Measurements from ENCODE around the gene TMEM190. TPM values are rescaled to one million over a fixed set of nuclear protein-coding genes. Genes with fewer than 3 reads are reported as not detected.
A peak's percentile ranks its signal among the peaks of the same experiment; 100 is the strongest.

The TMEM190 gene
- total RNA-seq, 2 donors from 2014 or later, result not detected

DNA sequence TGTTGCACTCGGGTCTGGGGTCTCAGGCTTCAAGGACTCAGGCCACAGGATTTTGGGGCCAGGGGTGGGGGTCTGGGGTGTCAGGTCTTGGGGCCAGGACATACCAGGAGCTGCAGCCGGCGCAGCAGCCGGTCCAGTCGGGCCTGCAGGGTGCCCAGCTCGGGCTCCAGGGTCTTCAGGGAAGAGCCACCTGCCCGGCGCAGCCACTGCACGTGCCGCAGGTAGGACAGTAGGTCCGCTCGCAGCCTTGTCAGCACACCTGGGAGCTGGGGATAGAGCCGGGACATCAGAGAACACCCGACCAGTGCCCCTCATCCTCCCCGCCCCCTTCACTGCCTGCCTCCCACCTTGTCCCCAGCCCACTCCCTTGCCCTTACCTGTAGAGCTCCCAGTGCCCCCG, 8.5 kb upstream of the TMEM190 start:
- no peak for DNase-seq
- no peak for ATAC-seq
- intact Hi-C loops (cut with DNase I), result no loop called here

DNA sequence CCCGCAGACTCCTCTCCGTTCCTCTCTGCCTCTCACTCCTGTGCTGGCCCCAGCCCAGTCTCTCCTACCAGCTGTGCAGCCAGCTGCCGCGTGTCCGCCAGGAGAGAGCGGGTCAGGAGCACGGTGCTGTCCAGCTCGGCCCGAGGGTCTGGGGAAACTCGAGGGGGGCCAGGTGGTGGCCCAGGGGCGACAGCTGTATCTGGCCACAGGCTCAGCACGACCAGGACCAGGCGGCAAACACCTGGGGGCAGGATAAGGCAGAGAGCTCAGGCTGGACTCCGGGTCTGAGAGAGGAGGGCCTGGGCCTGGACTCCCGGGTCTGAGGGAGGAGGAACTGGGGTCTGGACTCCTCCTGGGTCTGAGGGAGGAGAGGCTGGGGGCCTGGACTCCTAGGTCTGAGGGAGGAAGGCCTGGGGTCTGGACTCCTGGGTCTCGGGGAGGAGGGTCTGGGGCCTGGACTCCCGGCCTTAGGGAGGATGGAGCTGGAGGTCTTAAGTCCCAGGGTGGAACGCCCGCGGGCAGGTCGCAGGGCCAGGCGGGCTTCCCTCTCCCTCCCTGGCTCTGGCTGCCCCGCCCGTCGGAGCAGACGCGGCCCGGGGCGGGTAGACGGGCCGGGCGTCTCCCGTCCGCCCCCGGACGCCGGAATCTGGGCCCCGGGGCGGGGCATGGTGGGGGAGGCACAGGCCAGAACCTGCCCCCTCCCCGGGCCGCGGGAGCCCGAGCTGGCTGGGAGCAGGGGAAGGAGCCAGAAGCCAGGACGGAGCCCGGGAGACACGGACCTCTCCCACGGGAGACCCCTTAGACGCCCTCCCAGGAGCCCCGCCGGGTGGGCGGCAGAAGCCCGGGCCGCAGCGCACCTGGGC, 7.7 kb upstream of the TMEM190 start:
- no peak for DNase-seq
- intact Hi-C loops (cut with DNase I), result no loop called here
- ATAC-seq, result peak; percentile 41 to 83

DNA sequence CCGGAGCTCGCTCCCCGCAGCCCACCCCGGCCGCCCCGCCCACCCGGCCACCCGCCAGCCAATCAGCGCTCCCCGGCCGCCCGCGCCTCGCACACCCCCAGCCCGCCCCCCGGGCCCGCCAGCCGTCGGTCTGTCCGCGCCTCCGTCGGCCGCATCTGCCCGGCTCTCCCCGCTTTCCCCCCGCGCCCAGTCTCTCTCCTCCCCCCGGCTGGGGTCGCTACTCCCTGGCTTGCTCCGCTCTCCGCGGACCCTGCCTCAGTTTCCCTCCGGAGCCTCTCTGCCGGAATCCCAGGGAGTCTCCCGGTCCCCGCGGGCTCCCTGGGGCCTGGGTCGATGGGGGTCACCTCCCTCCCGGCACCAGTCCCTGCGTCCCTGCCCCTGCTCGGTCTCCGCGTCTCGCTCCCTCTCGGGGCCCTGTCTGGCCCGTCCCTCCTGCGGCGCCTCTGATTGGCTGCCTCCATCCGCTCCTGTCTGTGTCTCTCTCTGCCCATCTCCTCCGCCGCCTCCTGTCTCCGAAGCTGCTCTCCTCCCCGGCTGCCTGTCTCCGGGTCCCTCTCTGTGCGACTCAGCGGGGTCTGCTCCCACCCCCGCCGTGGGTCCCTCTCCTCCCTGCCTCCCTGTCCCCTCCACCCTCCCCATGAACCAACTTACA, 6.8 kb upstream of the TMEM190 start:
- peak; percentile 42 to 54 for ATAC-seq
- intact Hi-C loops (cut with DNase I), result no loop called here
- DNase-seq, result no peak

DNA sequence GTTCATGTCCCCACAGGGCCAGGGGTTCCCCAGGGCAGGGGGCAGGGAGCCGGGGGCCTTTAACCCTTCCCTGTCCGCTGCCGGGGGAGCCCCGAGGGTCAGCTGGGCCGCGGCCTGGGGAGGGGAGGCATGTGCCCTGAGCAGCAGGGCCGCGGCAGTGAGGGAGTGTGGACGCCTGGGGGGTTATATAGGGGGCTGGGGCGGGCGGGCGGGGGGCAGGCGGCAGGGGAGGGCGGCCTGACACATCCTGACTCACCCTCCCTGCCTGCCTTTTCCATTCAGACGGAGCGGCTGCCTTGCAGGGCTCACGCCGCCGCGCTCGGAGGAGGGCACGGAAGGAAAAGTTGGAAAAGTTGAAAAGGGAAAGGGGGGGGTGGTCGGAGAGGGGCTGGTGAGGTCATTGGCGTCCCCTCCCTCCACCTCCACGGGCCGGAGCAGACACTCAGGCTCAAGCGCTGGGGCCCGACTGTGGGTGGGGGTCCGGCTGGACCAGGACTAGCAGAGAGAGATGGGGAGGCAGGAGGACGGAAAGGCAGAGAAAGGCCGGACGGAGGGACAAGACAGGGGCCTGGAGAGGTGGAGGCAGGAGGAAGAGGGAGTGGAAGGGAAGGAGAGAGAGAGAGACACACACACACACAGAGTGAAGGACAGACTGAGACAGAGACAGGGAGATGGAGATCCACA, 6.2 kb upstream of the TMEM190 start, which contains the start of gene IL11:
IL11 (minus strand) TSS at position 159 of the 684 bp plus-strand sequence; CDS start at position 6, 153 bp downstream.
- intact Hi-C loops (cut with DNase I), result no loop called here
- DNase-seq (no peak), ATAC-seq (peak in 1 of 2 donors; percentile 10)

DNA sequence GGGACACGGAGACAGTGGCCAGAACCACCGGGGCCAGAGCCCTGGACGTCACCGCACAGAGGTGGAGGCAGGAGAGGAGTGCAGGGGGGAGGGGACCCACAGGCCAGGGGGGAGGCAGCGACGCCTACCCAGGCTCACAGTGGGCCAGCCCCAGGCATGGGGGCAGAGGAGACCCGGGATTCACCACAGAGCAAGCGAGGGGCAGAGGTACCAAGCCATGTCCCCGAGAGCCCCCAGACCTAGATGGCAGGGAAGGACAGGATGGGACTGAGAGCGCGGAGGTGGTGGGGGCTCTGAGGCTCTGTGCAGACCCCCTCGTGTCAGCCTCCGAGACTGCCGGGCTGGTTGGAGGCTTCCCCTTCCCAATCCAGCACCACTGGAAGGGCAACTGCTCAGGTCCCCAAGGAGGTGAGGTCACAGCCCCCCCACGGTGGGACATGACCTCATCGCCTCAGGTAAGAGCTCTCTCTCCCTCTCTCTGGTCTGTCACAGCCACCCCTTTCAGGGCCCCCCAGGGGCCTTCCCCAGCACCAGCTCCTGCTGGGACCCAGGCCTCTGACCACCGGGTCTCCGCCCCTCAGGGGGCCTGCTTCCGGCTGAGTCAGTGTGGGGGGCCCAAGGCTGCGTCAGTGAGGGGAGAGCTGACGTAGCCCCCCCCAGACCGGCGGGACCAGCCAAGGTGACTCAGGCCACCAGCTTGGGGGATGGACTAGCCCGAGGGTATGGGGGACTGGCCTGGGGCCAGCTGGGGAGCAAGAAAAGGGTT, 4.1 kb upstream of the TMEM190 start:
- ATAC-seq, result no peak
- no peak for DNase-seq
- intact Hi-C loops (cut with DNase I), result no loop called here

DNA sequence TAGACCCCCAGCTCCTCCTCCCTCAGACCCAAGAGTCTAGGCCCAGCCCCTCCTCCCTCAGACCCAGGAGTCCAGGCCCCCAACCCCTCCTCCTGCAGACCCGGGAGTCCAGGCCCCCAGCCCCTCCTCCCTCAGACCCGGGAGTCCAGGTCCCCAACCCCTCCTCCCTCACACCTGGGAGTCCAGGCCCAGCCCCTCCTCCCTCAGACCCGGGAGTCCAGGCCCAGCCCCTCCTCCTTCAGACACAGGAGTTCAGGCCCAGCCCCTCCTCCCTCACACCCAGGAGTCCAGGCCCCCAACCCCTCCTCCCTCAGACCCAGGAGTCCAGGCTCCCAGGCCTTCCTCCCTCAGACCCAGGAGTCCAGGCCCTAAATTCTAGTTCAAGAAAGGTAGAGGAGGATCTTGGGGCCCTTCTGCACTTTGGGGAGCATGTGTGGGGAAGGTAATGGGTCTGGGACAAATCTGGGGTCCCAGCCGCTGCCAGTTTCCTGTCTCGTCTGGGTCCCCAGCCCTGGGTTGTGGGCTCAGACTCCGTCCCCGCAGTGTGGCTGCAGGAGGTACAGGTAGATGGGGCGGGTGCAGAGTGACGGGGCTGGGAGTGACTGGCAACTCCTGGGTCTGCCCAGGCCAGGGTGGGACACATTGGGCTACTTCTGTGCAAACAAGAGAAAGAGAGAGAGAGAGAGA, 3.2 kb upstream of the TMEM190 start:
- DNase-seq, result no peak
- intact Hi-C loops (cut with DNase I), result no loop called here
- ATAC-seq, result no peak

DNA sequence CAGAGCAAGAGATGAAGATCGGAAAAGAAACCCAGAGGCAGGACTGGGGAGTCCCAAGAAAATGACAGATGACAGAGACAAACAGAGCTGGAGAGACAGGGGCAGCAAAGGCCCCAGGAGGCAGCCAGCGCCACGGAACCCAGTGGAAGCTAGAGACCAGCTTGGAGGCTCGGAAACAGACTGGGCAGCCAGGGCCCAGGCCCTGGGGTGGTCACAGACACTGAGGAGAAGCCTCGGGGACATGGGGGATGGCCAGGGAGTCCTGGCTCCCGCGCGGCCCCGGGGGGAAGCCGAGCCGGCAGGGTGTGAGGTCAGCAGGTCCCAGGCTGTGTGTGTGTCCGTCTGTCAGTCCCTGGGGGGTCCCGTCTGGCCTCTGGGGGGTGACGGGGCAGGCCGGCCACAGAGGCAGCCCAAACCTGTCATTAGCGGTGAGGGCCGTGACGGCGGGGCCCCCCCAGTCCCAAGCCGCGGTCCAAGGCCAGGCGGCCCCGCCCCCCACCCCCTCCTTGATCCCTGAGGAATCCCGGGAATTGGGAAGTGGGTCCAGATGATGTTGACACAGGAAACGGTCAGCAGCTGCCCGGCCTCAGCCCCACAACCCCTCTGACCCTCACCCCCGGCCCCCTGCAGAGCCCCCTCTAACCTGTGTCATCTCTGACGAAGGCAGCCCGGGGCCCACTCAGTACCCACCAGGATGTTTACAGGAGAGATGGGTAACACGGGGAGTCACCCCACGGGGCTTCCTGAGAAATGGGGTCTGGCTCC, 2.5 kb upstream of the TMEM190 start:
- no peak for DNase-seq
- intact Hi-C loops (cut with DNase I), result no loop called here
- no peak for ATAC-seq

DNA sequence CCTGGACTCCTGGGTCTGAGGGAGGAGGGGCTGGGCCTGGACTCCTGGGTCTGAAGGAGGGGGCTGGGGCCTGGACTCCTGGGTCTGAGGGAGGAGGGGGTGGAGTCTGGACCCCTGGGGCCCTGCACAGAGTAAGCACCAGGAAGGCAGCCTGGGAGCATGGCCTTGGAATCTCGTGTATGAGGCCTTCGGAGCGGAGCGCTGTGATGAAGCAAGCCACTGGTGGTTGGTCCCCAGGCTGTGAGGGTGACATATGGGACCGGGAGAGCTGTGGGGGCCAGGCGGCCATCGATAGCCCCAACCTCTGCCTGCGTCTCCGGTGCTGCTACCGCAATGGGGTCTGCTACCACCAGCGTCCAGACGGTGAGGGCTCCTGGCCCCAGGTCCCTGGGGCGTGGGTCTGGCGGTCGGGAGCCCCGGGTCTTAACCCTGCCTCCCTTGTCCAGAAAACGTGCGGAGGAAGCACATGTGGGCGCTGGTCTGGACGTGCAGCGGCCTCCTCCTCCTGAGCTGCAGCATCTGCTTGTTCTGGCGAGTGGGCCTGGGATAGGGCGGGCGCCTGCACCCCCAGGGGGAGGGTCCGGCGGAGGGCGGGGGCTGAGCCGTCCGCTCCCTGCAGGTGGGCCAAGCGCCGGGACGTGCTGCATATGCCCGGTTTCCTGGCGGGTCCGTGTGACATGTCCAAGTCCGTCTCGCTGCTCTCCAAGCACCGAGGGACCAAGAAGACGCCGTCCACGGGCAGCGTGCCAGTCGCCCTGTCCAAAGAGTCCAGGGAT, 918 bp downstream of the TMEM190 start:
- peak in 1 of 2 donors; percentile 23 for ATAC-seq

DNA sequence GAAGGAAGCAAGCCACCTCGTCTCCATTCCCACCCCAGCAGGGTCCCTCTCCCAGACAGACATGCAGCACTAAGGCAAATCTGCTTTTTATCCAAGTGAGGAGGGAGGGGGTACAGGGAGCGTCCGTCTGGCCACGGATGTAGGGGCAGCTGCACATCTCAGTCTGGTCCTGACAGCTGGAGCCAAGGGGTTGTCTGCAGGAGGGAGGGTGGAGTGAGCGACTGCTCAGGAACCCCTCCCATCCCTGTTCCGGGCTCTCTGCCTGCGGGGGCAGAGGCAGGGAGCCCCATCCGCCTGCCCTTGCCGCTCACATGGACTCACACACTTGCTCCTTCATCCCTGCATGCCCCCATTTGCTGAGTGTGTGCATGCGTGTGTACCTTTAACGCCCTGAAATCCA, 2.5 kb downstream of the TMEM190 start:
- ATAC-seq (no peak), DNase-seq (no peak)
- intact Hi-C loops (cut with DNase I), result no loop called here

More for the DNA sequence above, 918 bp downstream of the TMEM190 start:
- no peak for DNase-seq
- intact Hi-C loops (cut with DNase I), result no loop called here

DNA sequence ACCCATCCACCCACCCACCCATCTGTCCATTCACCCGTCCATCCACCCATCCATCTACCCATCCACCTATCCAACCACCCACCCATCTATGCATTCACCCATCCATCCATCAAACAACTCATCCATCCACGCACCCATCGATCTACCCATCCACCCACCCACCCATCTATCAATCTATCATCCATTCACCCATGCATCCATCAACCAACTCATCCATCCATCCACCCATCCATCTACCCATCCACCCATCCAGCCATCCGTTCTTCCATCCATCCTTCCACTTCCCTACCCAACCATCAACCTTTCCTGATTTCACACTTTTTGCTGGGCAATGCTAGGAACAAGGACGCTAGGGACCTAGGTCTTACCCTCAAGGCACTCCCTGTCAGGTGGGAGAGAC, 5.4 kb downstream of the TMEM190 start:
- DNase-seq (no peak), ATAC-seq (no peak)
- intact Hi-C loops (cut with DNase I), result loop anchor here (5.0 to 10.0 kb wide), 3 partner anchors 40 to 80 kb away; no protein-coding TSS in a partner anchor

DNA sequence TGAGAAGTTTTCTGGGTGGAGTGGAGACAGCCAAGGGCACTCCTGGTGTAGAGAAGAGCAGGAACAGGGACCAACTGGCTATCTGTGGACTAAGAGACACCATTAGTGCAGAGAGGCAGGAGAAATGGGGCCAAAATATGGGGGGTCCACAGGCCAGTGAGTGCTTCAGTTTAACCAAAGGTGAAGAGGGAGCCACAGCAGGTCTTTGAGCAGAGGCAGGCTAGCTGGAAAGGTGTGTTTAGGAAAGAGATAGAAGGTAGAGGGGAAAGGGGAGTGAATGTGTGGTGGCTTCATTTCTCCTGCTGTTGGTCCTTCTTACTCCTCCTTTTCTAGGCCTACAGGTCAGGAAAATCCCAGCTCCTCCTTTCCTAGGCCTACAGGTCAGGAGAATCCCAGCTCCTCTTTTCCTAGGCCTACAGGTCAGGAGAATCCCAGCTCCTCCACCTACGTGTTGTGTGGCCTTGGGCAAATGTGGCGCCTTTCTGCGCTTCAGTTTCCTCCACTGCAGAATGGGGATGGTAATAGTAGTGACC, 6.0 kb downstream of the TMEM190 start:
- ATAC-seq, result no peak
- intact Hi-C loops (cut with DNase I), result loop anchor here (5.0 to 10.0 kb wide), 3 partner anchors 40 to 80 kb away; no protein-coding TSS in a partner anchor
- no peak for DNase-seq

DNA sequence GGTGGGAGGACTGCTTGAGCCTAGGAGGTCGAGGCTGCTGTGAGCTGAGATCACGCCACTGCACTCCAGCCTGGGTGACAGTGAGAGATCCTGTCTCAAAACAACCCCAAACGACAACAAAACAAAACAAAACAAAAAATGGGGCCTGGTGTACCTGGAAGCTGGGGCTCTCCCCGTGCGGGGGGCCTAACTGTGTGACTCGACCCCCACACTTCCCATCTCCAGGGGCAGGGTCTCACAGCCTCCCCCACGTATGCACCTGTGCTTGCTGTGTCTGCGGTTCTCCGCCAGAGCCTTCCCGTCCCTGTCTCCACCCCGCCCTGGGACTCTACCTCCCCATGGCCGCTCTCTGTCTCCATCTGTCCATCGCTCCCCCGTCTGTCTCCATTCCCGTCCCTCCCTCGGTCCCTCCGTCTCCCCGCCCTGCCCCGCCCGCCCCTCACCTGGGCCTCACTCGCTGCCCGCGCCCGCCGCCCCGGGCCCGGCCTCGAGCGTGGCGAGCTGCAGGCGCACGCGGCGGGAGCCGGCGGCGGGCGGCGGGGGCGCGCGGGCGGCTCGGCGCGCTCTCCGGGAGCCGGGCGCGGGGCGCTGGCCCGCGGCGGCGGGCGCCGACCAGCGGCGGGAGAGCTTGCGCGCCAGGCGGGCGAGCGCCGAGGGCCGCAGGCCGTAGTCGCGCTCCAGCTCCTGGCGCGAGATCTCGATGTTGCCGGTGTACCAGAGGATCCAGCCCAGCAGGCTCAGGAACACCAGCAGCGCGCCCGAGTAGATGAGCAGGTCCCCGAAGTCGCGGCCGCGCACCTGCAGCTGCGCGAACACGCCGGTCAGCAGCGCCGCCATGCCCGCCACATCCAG, 6.9 kb downstream of the TMEM190 start:
- DNase-seq (peak; percentile 59), ATAC-seq (peak; percentile 1 to 23)
- intact Hi-C loops (cut with DNase I), result loop anchor here (5.0 to 10.0 kb wide), 3 partner anchors 41 to 81 kb away; no protein-coding TSS in a partner anchor

DNA sequence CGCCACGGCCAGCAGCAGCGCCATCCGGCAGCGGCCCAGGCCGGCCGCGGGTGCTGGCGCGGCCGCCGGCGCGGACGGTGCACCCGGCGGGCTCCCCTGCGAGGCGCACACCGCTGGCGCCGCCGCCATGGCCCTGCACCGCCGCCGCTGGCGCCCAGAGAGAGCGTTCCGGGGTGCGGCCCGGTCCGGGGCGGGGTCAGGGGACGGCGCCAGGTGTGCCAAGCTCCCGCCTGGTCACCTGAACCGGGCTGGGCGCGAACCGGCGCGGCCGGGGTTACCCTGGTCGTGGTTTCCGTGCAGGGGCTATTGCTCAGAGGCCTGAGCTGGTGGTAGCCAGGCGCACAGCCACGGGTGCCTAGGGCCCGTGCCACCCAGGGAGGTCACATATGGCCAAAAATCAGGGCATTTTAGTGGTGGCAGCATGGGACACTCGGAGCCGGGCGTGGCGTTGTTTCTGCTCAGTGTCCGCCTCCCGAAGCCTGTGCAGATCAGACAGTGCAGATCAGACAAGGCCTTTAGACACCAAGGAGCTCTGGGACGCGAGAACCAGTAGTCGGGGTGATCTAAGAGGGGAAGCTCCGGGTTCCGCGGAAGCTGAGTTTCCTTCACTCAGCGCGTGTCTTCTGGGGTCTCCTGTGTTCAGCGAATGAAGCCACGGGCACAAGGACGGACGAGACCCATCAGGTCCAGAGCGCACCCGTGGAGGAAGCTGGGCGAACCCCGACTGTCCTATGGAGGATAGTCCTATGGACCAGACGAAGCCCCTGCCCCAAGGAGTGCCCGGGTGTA, 7.7 kb downstream of the TMEM190 start, which contains the start of gene TMEM238:
TMEM238 (minus strand) TSS at position 162 of the 789 bp plus-strand sequence; CDS start at position 129, 33 bp downstream.
- intact Hi-C loops (cut with DNase I), result loop anchor here (5.0 to 10.0 kb wide), 3 partner anchors 42 to 82 kb away; no protein-coding TSS in a partner anchor
- DNase-seq (no peak), ATAC-seq (peak in 1 of 2 donors; percentile 0)

DNA sequence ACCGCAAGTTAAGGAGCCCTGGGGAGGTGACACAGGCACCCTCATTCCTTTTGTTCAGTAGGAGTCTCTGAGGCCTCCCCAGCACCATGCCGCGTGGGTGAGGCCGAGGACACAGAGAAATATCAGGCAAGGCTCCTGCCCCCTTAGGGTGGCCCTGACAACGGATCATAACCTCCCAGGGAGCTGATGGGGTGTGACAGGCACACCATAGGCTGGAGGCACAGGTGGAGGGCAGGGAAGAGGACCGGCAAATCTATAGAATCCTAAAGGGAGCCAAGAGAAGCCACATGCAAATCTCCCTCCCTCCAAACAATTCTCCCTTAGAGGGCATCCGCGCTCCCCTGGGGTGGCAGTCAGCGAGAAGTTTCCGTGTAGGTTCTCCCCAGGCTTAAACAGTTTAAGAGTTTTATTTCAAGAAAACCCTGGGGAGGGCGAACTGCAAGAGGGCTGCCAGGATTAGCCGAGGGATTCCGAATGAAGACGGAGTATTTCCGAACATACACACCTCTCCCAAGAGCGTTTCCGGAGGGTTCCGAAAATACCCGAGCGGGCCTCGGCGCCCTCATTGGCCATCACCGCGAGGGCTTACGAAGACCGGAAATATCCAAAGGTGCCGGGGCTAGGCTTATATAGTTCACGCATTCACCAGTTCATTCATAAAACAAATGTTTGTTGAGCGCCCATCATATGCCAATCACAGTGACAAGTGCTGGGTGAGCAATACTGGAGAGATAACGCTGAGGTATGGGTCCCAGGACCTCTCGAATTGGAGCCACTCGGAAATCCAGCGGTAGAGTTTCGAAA, 8.5 kb downstream of the TMEM190 start:
- intact Hi-C loops (cut with DNase I), result loop anchor here (5.0 to 10.0 kb wide), 3 partner anchors 43 to 83 kb away; no protein-coding TSS in a partner anchor
- peak; percentile 97 for DNase-seq
- peak; percentile 88 to 89 for ATAC-seq
